ENCODE data around the gene RAB5B.

GRCh38 chr12:55930771-55931316 lies 43.0 kb upstream of the RAB5B start, which contains the start of gene DGKA:
- TF ChIP-seq CTCF (conservative IDR thresholded peaks at IDR 0.05; ENCODE audit: low read length) = peak; percentile 76
- TF ChIP-seq EZH2phosphoT487 (IDR thresholded peaks at IDR 0.05; ENCODE audit: borderline replicate concordance) = no peak

All from Loucy (cell line).